Suppressor macrophage (primary cell): ENCODE results near the gene CST11.
"Not testable (repeated sequence)": the region's sequence is repeated elsewhere in the genome, so short reads cannot be mapped to it uniquely, and the experiment has no call there.

Experiments used
- DNase-seq, 4 experiments: peaks; one replicate each; pipeline ENCODE4 v3.0.0-alpha.2; 2020 to 2022
- total RNA-seq, 17 experiments: gene quantifications; one replicate each; lab custom pipeline; 2026; ENCODE audit warnings: mixed read lengths in 6 of 17, inconsistent platforms in 3 of 17; lab: John Stamatoyannopoulos, UW

CST11 gene
- total RNA-seq = 0 to 0.55 (median 0) reads per million in 17 experiments

- DNase-seq = no peak
Observed at GRCh38 chr20:23452776-23453175, at the start of gene CST11. TSS of gene CST11 (minus strand) at chr20:23452876. CDS start at chr20:23452811, 65 bp downstream.

- DNase-seq = no peak
Observed at GRCh38 chr20:23501926-23502325, 49.2 kb upstream of the CST11 start.

DNA sequence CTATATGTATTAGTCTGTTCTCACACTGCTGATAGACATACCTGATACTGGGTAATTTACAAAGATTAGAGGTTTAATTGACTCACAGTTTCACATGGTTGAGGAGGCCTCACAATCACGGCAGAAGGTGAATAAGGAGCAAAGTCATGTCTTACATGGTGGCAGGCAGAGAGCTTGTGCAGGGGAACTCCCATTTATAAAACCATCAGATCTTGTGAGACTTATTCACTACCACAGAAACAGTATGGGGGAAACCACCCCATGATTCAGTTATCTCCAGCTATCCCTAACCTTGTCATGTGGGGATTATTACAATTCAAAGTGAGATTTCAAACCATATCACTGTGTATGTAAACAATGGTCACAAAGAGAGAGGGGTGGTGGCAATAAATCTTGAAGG is 44.9 kb upstream of the CST11 start:
- DNase-seq = peak in 3 of 4 experiments; percentile 4 to 24 (median 6)

- DNase-seq = no peak
Observed at GRCh38 chr20:23493172-23493772, 40.6 kb upstream of the CST11 start.

- no peak for DNase-seq
Observed at GRCh38 chr20:23492292-23492691, 39.6 kb upstream of the CST11 start.

GRCh38 chr20:23490817-23491216 is 38.1 kb upstream of the CST11 start, which contains the start of gene CST8:
TSS of gene CST8 (plus strand) at chr20:23491117. CDS start at chr20:23491668, 551 bp downstream.
- no peak for DNase-seq

GRCh38 chr20:23488996-23489395 is 36.3 kb upstream of the CST11 start:
- DNase-seq = no peak

DNA sequence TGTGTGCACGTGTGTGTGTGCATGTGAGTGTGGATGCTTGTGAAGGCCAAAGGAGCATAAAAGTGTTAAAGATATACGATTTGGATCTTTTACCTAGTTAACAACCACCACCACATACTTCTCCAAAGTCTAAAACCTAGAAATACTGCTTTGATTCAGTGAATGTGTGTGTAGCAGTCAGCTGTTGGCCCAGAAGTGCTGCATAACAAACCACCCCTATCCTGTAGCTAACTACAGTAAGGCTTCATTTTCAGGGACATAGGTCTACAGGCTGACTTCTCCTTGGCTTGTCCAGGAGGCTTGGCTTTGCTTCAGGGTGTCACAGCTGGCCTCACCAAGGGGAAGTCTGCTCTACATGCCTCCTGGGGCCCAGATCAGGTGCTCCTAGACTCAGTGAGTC is 35.8 kb upstream of the CST11 start:
- no peak for DNase-seq

- no peak for DNase-seq
Observed at GRCh38 chr20:23484081-23484480, 31.4 kb upstream of the CST11 start.

GRCh38 chr20:23482138-23482537 is 29.5 kb upstream of the CST11 start:
- DNase-seq = no peak

- DNase-seq = no peak
Observed at GRCh38 chr20:23479043-23479442, 26.4 kb upstream of the CST11 start.

- DNase-seq = no peak
Observed at GRCh38 chr20:23477223-23477622, 24.5 kb upstream of the CST11 start.

GRCh38 chr20:23476015-23476754 is 23.5 kb upstream of the CST11 start:
- DNase-seq = no peak

- DNase-seq = no peak
Observed at GRCh38 chr20:23475395-23475794, 22.7 kb upstream of the CST11 start.

DNA sequence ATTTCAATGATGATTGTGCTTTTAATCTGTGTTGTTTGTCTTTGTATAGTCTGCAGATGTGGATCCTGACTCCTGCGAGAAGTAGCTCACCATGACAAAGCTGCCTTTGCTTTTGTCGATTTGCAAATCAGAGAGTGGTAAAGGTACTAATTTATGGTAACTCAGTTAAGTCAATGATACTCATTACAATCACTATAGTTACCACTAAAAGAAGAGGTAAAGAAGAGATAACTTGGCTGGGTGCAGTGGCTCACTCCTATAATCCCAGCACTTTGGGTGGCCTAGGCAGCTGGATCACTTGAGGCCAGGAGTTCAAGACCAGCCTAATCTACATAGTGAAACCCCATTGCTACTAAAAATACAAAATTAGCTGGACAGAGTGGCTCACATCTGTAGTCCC is 20.6 kb upstream of the CST11 start:
- DNase-seq = not testable (repeated sequence)

- not testable (repeated sequence) for DNase-seq
Observed at GRCh38 chr20:23472306-23472705, 19.6 kb upstream of the CST11 start.

DNA sequence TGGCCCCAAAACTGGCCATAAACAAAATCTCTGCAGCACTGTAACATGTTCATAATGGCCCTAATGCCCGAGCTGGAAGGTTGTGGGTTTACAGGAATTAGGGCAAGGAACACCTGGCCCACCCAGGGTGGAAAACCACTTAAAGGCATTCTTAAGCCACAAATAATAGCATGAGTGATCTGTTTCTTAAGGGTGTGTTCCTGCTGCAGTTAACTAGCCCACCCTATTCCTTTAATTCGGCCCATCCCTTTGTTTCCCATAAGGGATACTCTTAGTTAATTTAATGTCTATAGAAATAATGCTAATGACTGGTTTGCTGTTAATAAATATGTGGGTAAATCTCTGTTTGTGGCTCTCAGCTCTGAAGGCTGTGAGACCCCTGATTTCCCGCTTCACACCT is 14.3 kb upstream of the CST11 start:
- not testable (repeated sequence) for DNase-seq

- no peak for DNase-seq
Observed at GRCh38 chr20:23461180-23461579, 8.5 kb upstream of the CST11 start.

- DNase-seq = peak; percentile 28 to 74 (median 59)
Observed at GRCh38 chr20:23459461-23460150, 6.9 kb upstream of the CST11 start.

DNA sequence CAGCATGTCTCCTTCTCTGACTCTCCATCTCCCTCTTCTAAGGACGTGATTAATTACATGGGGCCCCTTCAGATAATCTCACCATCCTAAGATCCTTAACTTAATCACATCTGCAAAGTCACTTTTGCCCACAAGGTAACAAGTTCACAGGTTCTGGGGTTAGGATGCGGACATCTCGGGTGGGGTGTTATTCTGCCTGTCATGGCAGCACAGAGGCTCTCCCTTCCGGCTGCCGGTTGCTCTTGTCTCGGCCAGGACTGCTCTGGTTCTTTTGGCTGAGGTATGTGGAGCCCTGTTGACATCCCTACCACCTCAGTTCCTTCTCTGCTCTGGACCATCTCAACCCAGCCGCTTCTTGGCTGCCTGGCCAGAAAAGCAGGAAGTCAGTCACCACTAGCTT is 4.2 kb upstream of the CST11 start:
- DNase-seq = no peak

DNA sequence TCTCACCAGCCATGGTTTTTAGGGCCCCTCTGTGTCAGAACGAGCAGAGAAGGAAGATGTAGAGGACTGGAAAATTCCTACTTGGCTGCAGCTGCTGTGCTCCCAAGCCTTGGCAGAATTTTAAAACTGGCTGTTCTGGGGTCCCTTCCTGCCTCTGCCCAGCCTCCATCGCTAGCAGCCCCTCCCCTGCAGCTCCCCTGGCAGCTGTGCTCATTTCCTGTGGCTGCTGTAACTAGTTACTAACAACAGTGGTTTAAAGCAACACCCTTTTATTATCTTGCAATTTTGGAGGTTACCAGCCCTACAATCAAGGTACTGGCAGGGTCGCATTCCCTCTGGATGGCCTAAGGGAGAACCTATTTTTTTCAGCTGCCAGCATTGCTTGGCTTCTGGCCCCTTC is 3.7 kb upstream of the CST11 start:
- no peak for DNase-seq

- no peak for DNase-seq
Observed at GRCh38 chr20:23455639-23456038, 3.0 kb upstream of the CST11 start.

DNA sequence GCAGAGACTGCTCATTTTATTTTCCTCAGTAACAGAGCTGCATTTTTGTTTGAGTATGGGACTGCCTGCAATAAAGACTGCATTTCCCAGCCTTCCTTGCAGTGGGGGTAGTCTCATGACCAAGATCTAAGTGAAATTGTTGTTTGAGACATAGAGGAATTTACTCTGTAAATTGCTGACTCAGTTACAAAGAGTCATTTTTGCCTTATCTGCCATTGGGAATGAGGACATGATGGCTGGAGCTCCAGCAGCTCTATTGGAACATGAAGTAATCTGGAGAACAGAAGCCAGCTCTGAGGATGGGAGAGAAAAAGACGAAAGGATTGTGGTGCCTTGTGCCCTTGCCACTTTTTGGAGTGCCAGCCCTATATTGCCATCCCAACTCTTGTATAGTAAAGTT is 2.1 kb upstream of the CST11 start:
- DNase-seq = no peak
